ENCODE results near the gene EIF2B2.

GRCh38 chr14:74988993-74989392, 13.7 kb upstream of the EIF2B2 start:
- TF ChIP-seq CTCF (IDR thresholded peaks at IDR 0.05), result no peak
- TF ChIP-seq POLR2A (IDR thresholded peaks at IDR 0.05), result no peak

All from lower leg skin (tissue), 3 donors.